ENCODE measurements around the gene DCLK3. TPM values are rescaled to one million over a fixed set of nuclear protein-coding genes. Genes with fewer than 3 reads are reported as not detected.
A peak's percentile ranks its signal among the peaks of the same experiment; 100 is the strongest.

The DCLK3 gene
- total and polyA plus RNA-seq, 2 of the 13 experiments (the other 11 are each of a cell fraction or from before 2014, with no cell fraction given), result not detected

GRCh38 chr3:36669764-36670163, 94.6 kb downstream of the DCLK3 start:
- Histone ChIP-seq H3K9me3 (ENCODE audit: low read length) (no peaks in the 10 kb centered on the region), H3K4me2 (ENCODE audit: low read depth, low read length) (no peak overlapping the region), H3K27ac (ENCODE audit: extremely low read length, insufficient read depth, low read length) (no peak overlapping the region), H3K79me2 (ENCODE audit: insufficient read depth, low read length) (no peaks in the 10 kb centered on the region), H3K9ac (ENCODE audit: insufficient read depth, low read depth, low read length) (no peak overlapping the region), H4K20me1 (ENCODE audit: insufficient read depth, low read length) (no peaks in the 10 kb centered on the region), H3K4me3 (replicated peaks in 1 of 3; ENCODE audit: insufficient read depth in 1 of 3, low read depth in 2 of 3, low read length in 3 of 3) (no peak overlapping the region), H3K4me1 (ENCODE audit: insufficient read depth, low read length) (no peaks in the 10 kb centered on the region), H3K27me3 (ENCODE audit: control insufficient read depth in 1 of 2, insufficient read depth in 2 of 2, low read length in 2 of 2) (no peaks in the 10 kb centered on the region), H2AFZ (ENCODE audit: low read length) (no peak overlapping the region), H3K36me3 (replicated peaks in 1 of 2; ENCODE audit: control insufficient read depth in 1 of 2, insufficient read depth in 2 of 2, low read length in 2 of 2) (no peaks in the 10 kb centered on the region)
- 2% methylated on average over 3 of the region's 3 CpGs for WGBS (ENCODE audit: low lambda C conversion rate)
- TF ChIP-seq ZNF619 (CRISPR knock-in tag; IDR thresholded peaks at IDR 0.05), result no peak
- peak; percentile 77 to 79 for TF ChIP-seq MAFK (conservative IDR thresholded peaks at IDR 0.05 in 1 of 2, IDR thresholded peaks at IDR 0.05 in 1 of 2; ENCODE audit: low read length in 2 of 2)
- TF ChIP-seq MAFF (IDR thresholded peaks at IDR 0.05; ENCODE audit: low read depth, low read length), result peak; percentile 73
- in situ Hi-C loops (cut with HindIII; ENCODE audit: extremely low pct_ligation_motif_present, low pct_unique_long_range_greater_than_20kb) (no loop called here), intact Hi-C loops (cut with micrococcal nuclease; ENCODE audit: unreplicated experiment) (no loop called here)
- BruUV-seq (replicated peaks), result no TSS peak
- ATAC-seq (no peak), DNase-seq (ENCODE audit: low spot score) (no peak), FAIRE-seq (no peak)
- ChIA-PET CTCF (ENCODE audit: low intra/inter-chr PET ratio, low total read pairs) (no interaction called here), POLR2A (no interaction called here)

GRCh38 chr3:36666166-36666565, 98.2 kb downstream of the DCLK3 start:
- Histone ChIP-seq H3K4me1 (ENCODE audit: insufficient read depth, low read length) (no peaks in the 10 kb centered on the region), H3K4me3 (replicated peaks in 1 of 3; ENCODE audit: insufficient read depth in 1 of 3, low read depth in 2 of 3, low read length in 3 of 3) (no peak overlapping the region), H3K9ac (ENCODE audit: insufficient read depth, low read depth, low read length) (no peak overlapping the region), H2AFZ (ENCODE audit: low read length) (no peak overlapping the region), H3K27me3 (ENCODE audit: control insufficient read depth in 1 of 2, insufficient read depth in 2 of 2, low read length in 2 of 2) (no peaks in the 10 kb centered on the region), H3K27ac (ENCODE audit: extremely low read length, insufficient read depth, low read length) (no peak overlapping the region), H4K20me1 (ENCODE audit: insufficient read depth, low read length) (no peaks in the 10 kb centered on the region), H3K79me2 (ENCODE audit: insufficient read depth, low read length) (no peaks in the 10 kb centered on the region), H3K36me3 (replicated peaks in 1 of 2; ENCODE audit: control insufficient read depth in 1 of 2, insufficient read depth in 2 of 2, low read length in 2 of 2) (no peaks in the 10 kb centered on the region), H3K4me2 (ENCODE audit: low read depth, low read length) (no peak overlapping the region), H3K9me3 (ENCODE audit: low read length) (no peaks in the 10 kb centered on the region)
- DNase-seq (ENCODE audit: low spot score), result no peak
- intact Hi-C loops (cut with micrococcal nuclease; ENCODE audit: unreplicated experiment), result no loop called here
- no peak for FAIRE-seq
- no TSS peak for BruUV-seq (replicated peaks)
- no peak for ATAC-seq
- in situ Hi-C loops (cut with HindIII; ENCODE audit: extremely low pct_ligation_motif_present, low pct_unique_long_range_greater_than_20kb), result no loop called here
- ChIA-PET POLR2A (no interaction called here), CTCF (ENCODE audit: low intra/inter-chr PET ratio, low total read pairs) (no interaction called here)
- 0% methylated on average over 2 of the region's 2 CpGs for WGBS (ENCODE audit: low lambda C conversion rate)
- TF ChIP-seq ATF2 (CRISPR knock-in tag; IDR thresholded peaks at IDR 0.05) (no peak), ZNF740 (CRISPR knock-in tag; IDR thresholded peaks at IDR 0.05) (no peak), USF2 (IDR thresholded peaks at IDR 0.05; ENCODE audit: low read depth, low read length) (no peak), USF2 (CRISPR knock-in tag; IDR thresholded peaks at IDR 0.05; ENCODE audit: borderline replicate concordance) (no peak), ZNF30 (CRISPR knock-in tag; IDR thresholded peaks at IDR 0.05) (no peak), NFAT5 (CRISPR knock-in tag; IDR thresholded peaks at IDR 0.05) (no peak)
